Measurements from ENCODE around the gene PAX2. TPM values are rescaled to one million over a fixed set of nuclear protein-coding genes. Genes with fewer than 3 reads are reported as not detected.

PAX2 gene
- polyA plus RNA-seq, 2 of the 4 experiments (the other 2 are of a cell fraction), result 0.06 to 0.21 TPM

- TF ChIP-seq ESRRA (IDR thresholded peaks at IDR 0.05; ENCODE audit: borderline replicate concordance, low read length), result no peak
- TF ChIP-seq, protein P1, sequence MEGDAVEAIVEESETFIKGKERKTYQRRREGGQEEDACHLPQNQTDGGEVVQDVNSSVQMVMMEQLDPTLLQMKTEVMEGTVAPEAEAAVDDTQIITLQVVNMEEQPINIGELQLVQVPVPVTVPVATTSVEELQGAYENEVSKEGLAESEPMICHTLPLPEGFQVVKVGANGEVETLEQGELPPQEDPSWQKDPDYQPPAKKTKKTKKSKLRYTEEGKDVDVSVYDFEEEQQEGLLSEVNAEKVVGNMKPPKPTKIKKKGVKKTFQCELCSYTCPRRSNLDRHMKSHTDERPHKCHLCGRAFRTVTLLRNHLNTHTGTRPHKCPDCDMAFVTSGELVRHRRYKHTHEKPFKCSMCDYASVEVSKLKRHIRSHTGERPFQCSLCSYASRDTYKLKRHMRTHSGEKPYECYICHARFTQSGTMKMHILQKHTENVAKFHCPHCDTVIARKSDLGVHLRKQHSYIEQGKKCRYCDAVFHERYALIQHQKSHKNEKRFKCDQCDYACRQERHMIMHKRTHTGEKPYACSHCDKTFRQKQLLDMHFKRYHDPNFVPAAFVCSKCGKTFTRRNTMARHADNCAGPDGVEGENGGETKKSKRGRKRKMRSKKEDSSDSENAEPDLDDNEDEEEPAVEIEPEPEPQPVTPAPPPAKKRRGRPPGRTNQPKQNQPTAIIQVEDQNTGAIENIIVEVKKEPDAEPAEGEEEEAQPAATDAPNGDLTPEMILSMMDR (IDR thresholded peaks at IDR 0.05), result no peak
Measured at GRCh38 chr10:100784126-100784525, 38.7 kb downstream of the PAX2 start (continued).

DNA sequence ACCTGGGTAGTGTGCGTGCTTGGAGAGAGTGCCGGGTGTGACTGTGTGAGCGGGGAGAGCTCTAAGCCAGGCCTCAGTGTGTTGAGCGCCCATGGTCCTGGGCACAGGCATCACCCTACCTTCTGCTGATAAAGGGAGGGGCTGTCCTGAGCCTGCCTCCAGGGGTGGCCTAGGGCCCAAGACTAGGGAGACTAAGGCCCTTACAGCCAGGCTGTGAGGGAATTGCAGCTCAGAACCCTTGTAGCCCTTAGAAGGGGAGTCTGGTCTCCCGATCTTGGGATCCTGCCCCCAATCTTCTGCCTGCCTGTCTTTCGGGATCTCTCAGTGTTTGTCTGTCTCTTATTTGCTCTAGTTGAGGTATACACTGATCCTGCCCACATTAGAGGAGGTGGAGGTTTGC is 41.2 kb downstream of the PAX2 start:
- ChIA-PET POLR2A (no interaction called here), CTCF (interaction anchor here (1.3 kb wide), 1 partner anchor 35 kb away, joined by 3 read pairs; no protein-coding TSS in a partner anchor)
- Histone ChIP-seq H3K4me2 (no peak overlapping the region), H3K9me3 (no peaks in the 10 kb centered on the region), H3K4me1 (no peaks in the 10 kb centered on the region), H3K27ac (no peak overlapping the region), H3K4me3 (no peak overlapping the region)
- TF ChIP-seq ZC3H11A (IDR thresholded peaks at IDR 0.05) (no peak), FOSL2 (IDR thresholded peaks at IDR 0.05) (no peak), FOSL2 (CRISPR knock-in tag; IDR thresholded peaks at IDR 0.05) (no peak), CHD4 (IDR thresholded peaks at IDR 0.05; ENCODE audit: borderline replicate concordance) (no peak)
- DNase-seq (ENCODE audit: low read depth in 1 of 2, low spot score in 1 of 2), result no peak
- no peak for ATAC-seq
- 76% methylated on average over 4 of the region's 6 CpGs for WGBS (ENCODE audit: missing lambda C conversion rate)
- FAIRE-seq, result no peak

DNA sequence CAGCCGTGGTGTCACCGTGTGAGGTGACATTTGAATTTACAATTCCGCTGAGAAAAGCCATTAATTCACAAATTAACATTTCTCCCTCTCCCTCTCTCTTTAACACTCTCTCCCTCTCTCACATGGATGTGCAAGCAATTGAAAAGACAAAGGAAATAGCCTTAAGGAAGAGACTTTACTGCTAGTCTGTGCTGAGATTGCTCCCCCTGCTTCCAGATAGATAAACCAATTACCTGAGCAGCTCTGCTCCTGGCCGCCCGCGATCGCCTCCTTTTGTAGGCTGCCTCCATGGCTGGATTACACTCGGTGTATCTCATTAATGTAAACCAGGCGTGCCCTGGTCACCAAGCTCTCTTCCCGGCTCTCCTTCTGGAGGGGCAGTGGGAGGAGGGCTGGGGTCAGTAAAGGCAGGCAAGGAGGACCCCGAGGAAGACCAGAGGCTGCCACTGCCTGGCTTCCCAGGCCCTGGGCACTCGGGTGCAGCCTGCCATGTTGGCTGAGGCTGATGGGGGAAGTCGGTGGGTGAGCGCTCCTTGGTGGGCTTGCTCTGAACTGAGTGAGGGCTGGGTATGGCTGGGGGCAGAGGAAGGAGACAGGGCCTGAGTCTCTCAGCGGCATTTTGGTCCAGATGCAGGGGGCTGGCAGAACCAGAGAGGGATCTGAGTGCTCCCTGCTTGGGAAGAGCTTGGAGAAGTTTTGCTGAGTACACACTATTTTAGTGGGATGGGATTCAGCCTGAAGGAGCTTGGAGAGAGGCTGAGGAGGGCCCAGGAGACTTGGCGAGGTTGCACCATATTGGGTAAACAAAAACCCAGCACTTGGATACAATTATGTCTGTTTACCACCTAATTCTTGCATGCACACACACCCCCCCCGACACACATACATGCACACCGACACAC is 42.9 kb downstream of the PAX2 start:
- ChIA-PET CTCF (interaction anchor here (0.6 kb wide), 1 partner anchor 11 kb away, joined by 5 read pairs; no protein-coding TSS in a partner anchor), POLR2A (no interaction called here)
- Histone ChIP-seq H3K4me1 (no peaks in the 10 kb centered on the region), H3K4me2 (no peak overlapping the region), H3K4me3 (no peak overlapping the region), H3K27ac (no peak overlapping the region), H3K9me3 (no peaks in the 10 kb centered on the region)
- FAIRE-seq (no peak), DNase-seq (ENCODE audit: low read depth in 1 of 2, low spot score in 1 of 2) (no peak), ATAC-seq (no peak)
- WGBS (ENCODE audit: missing lambda C conversion rate), result 53% methylated on average over 16 of the region's 18 CpGs
- TF ChIP-seq BHLHE40 (IDR thresholded peaks at IDR 0.05; ENCODE audit: low read depth, low read length), result no peak
- TF ChIP-seq MAFK (IDR thresholded peaks at IDR 0.05; ENCODE audit: partially characterized antibody), result peak; percentile 74

DNA sequence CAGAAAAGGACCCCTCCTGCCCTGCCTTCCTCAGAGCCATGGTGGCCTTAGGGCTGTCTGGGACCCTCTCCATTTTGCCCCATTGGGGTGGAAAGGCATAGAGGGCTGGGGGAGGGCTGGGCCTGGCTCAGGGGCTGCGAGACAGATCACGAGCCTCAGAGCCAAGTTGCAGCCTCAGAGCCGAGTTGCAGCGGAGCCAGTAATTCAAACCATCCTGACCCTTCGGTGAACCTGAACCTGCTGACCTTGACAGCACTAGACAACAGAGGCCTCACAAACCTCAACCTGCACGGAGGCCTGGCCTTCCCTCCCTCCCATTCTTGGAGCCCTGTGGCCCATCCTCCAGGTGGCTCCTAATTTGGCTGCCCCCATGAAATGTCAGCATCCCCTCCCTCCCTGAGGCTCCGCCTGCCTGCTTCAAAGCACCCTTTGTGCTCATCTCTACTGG is 45.4 kb downstream of the PAX2 start:
- Histone ChIP-seq H3K9me3 (no peaks in the 10 kb centered on the region), H3K4me3 (no peak overlapping the region), H3K4me2 (no peak overlapping the region), H3K27ac (no peak overlapping the region), H3K4me1 (no peaks in the 10 kb centered on the region)
- WGBS (ENCODE audit: missing lambda C conversion rate), result 47% methylated on average over 6 of the region's 7 CpGs
- CTCF ChIA-PET, result no interaction called here
- TF ChIP-seq JUNB (IDR thresholded peaks at IDR 0.05) (no peak), FOXS1 (CRISPR knock-in tag; IDR thresholded peaks at IDR 0.05) (no peak), PBX3 (IDR thresholded peaks at IDR 0.05) (no peak)
- FAIRE-seq, result no peak
- POLR2A ChIA-PET, result no interaction called here
- ATAC-seq, result no peak
- DNase-seq (ENCODE audit: low read depth in 1 of 2, low spot score in 1 of 2), result no peak

GRCh38 chr10:100791369-100792058 is 46.1 kb downstream of the PAX2 start:
- ATAC-seq (no peak), DNase-seq (ENCODE audit: low read depth in 1 of 2, low spot score in 1 of 2) (no peak), FAIRE-seq (no peak)
- 54% methylated on average over 8 of the region's 8 CpGs for WGBS (ENCODE audit: missing lambda C conversion rate)
- Histone ChIP-seq H3K9me3 (no peaks in the 10 kb centered on the region), H3K27ac (no peak overlapping the region), H3K4me2 (no peak overlapping the region), H3K4me1 (no peaks in the 10 kb centered on the region), H3K4me3 (no peak overlapping the region)
- ChIA-PET CTCF (no interaction called here), POLR2A (no interaction called here)
- TF ChIP-seq EHMT2 (IDR thresholded peaks at IDR 0.05; ENCODE audit: low read depth), result no peak
- TF ChIP-seq FOXS1 (CRISPR knock-in tag; IDR thresholded peaks at IDR 0.05), result no peak
- TF ChIP-seq E2F6 (IDR thresholded peaks at IDR 0.05; ENCODE audit: borderline replicate concordance, low read depth), result no peak
- TF ChIP-seq BCL3 (IDR thresholded peaks at IDR 0.05), result no peak
- no peak for TF ChIP-seq BHLHE40 (IDR thresholded peaks at IDR 0.05; ENCODE audit: low read depth, low read length)
- TF ChIP-seq PHF8 (IDR thresholded peaks at IDR 0.05; ENCODE audit: borderline replicate concordance, low read depth), result no peak
- TF ChIP-seq GATA3 (IDR thresholded peaks at IDR 0.05; ENCODE audit: borderline replicate concordance), result no peak
- no peak for TF ChIP-seq CBX2 (IDR thresholded peaks at IDR 0.05; ENCODE audit: borderline replicate concordance, low read depth)

Measured in A549 (cell line).